ENCODE measurements around the gene SZRD1. TPM values are rescaled to one million over a fixed set of nuclear protein-coding genes. Genes with fewer than 3 reads are reported as not detected.
A peak's percentile ranks its signal among the peaks of the same experiment; 100 is the strongest.

The SZRD1 gene
- total and polyA plus RNA-seq, 8 donors, result 24.9 to 53.5 (median 36.5) TPM

GRCh38 chr1:16434501-16434900 lies 67.5 kb downstream of the SZRD1 start:
- 57 to 63% methylated on average over 2 of the region's 2 CpGs for WGBS, 2 donors
- intact Hi-C loops (cut with DNase I), result no loop called here

GRCh38 chr1:16436946-16437474 lies 70.0 kb downstream of the SZRD1 start, which contains the start of gene SPATA21:
SPATA21 (minus strand) TSS chr1:16437424; CDS start chr1:16431371, 6,053 bp downstream.
- ATAC-seq, result no peak
- H3K4me1 ChIP-seq, result peaks cover 0 to 3% (median 0%) of the 10 kb centered on the region in 3 donors
- WGBS, 2 donors, result 56% methylated on average over 3 of the region's 3 CpGs
- H3K4me3 ChIP-seq, result no peak within 1 kb of the TSS
- no peaks in the 10 kb centered on the region for H3K36me3 ChIP-seq
- FAIRE-seq, result no peak
- no peak within 1 kb of the TSS for H3K27ac ChIP-seq
- intact Hi-C loops (cut with DNase I), result no loop called here
- no peaks in the 10 kb centered on the region for H3K27me3 ChIP-seq
- DNase-seq, result no peak
- H3K9me3 ChIP-seq, result no peaks in the 10 kb centered on the region
- TF ChIP-seq, protein P1, sequence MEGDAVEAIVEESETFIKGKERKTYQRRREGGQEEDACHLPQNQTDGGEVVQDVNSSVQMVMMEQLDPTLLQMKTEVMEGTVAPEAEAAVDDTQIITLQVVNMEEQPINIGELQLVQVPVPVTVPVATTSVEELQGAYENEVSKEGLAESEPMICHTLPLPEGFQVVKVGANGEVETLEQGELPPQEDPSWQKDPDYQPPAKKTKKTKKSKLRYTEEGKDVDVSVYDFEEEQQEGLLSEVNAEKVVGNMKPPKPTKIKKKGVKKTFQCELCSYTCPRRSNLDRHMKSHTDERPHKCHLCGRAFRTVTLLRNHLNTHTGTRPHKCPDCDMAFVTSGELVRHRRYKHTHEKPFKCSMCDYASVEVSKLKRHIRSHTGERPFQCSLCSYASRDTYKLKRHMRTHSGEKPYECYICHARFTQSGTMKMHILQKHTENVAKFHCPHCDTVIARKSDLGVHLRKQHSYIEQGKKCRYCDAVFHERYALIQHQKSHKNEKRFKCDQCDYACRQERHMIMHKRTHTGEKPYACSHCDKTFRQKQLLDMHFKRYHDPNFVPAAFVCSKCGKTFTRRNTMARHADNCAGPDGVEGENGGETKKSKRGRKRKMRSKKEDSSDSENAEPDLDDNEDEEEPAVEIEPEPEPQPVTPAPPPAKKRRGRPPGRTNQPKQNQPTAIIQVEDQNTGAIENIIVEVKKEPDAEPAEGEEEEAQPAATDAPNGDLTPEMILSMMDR (IDR thresholded peaks at IDR 0.05), result no peak

More at GRCh38 chr1:16434501-16434900, 67.5 kb downstream of the SZRD1 start:
- H3K4me3 ChIP-seq, result no peak overlapping the region
- TF ChIP-seq, protein P1 (IDR thresholded peaks at IDR 0.05), result no peak
- no peak overlapping the region for H3K27ac ChIP-seq
- FAIRE-seq, result no peak
- DNase-seq, result no peak
- no peaks in the 10 kb centered on the region for H3K36me3 ChIP-seq
- H3K9me3 ChIP-seq, result no peaks in the 10 kb centered on the region
- ATAC-seq, result no peak
- H3K27me3 ChIP-seq, result no peaks in the 10 kb centered on the region
- no peaks in the 10 kb centered on the region for H3K4me1 ChIP-seq

DNA sequence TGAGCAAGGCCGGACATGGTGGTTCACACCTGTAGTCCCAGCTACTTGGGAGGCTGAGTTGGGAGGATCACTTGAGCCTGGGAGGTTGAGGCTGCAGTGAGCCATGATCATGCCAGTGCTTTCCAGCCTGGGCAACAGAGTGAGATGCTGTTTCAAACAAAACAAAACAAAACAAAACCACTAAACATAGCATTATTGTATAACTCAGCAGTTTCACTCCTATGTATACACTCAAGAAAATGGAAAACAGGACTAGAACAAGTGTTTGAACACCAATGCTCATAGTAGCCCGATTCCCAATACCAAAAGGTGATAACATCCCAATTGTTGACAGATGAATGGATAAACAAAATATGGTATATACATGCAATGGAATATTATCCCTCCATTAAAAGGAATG lies 71.5 kb downstream of the SZRD1 start:
- DNase-seq (no peak), FAIRE-seq (no peak), ATAC-seq (no peak)
- no peaks in the 10 kb centered on the region for H3K9me3 ChIP-seq
- peaks cover 0 to 8% (median 0%) of the 10 kb centered on the region in 3 donors for H3K4me1 ChIP-seq
- no peak overlapping the region for H3K4me3 ChIP-seq
- WGBS, 2 donors, result 74 to 75% methylated on average over 2 of the region's 2 CpGs
- intact Hi-C loops (cut with DNase I), result no loop called here
- H3K27ac ChIP-seq, result no peak overlapping the region
- H3K27me3 ChIP-seq, result no peaks in the 10 kb centered on the region
- TF ChIP-seq, protein P1 (IDR thresholded peaks at IDR 0.05), result no peak
- peaks cover 0 to 1% (median 0%) of the 10 kb centered on the region in 3 donors for H3K36me3 ChIP-seq

GRCh38 chr1:16438924-16439323 lies 71.9 kb downstream of the SZRD1 start:
- TF ChIP-seq, protein P1 (IDR thresholded peaks at IDR 0.05), result no peak
- Histone ChIP-seq H3K27me3 (no peaks in the 10 kb centered on the region), H3K4me1 (peaks cover 0 to 8% (median 0%) of the 10 kb centered on the region in 3 donors), H3K4me3 (no peak overlapping the region), H3K36me3 (peaks cover 0 to 5% (median 0%) of the 10 kb centered on the region in 3 donors), H3K27ac (no peak overlapping the region), H3K9me3 (no peaks in the 10 kb centered on the region)
- DNase-seq (no peak), FAIRE-seq (no peak), ATAC-seq (no peak)
- intact Hi-C loops (cut with DNase I), result no loop called here
- 65 to 79% methylated on average over 2 of the region's 2 CpGs for WGBS, 2 donors

- FAIRE-seq (no peak), DNase-seq (peak in 1 of 6 donors; percentile 4), ATAC-seq (peak in 3 of 4 donors; percentile 16 to 24 (median 23))
- peaks cover 0 to 8% (median 0%) of the 10 kb centered on the region in 3 donors for H3K4me1 ChIP-seq
- 47 to 49% methylated on average over 7 of the region's 7 CpGs for WGBS, 2 donors
- no peaks in the 10 kb centered on the region for H3K9me3 ChIP-seq
- H3K27me3 ChIP-seq, result no peaks in the 10 kb centered on the region
- H3K27ac ChIP-seq, result peak overlapping the region in 2 of 4 donors; percentile 76 to 85
- intact Hi-C loops (cut with DNase I), result no loop called here
- H3K36me3 ChIP-seq, result peaks cover 0 to 7% (median 0%) of the 10 kb centered on the region in 3 donors
- TF ChIP-seq, protein P1 (IDR thresholded peaks at IDR 0.05), result no peak
- peak overlapping the region in 2 of 4 donors; percentile 97 to 98 for H3K4me3 ChIP-seq
These were observed 73.1 kb downstream of the SZRD1 start for GRCh38 chr1:16440131-16440469.
